GM19023 (cell line): ENCODE results near the gene RERE.

Experiments used
- ATAC-seq: cut with Tn5 transposase; IDR thresholded peaks from one replicate; pipeline ENCODE4 v1.9.1; 2021; ENCODE audit warnings: mild to moderate bottlenecking, moderate library complexity; ENCODE audit not compliant: unreplicated experiment

The RERE gene

GRCh38 chr1:8438489-8438888 lies 379.0 kb downstream of the RERE start:
- ATAC-seq = no peak

- no peak for ATAC-seq
These were observed 380.1 kb downstream of the RERE start for GRCh38 chr1:8437347-8437746.

DNA sequence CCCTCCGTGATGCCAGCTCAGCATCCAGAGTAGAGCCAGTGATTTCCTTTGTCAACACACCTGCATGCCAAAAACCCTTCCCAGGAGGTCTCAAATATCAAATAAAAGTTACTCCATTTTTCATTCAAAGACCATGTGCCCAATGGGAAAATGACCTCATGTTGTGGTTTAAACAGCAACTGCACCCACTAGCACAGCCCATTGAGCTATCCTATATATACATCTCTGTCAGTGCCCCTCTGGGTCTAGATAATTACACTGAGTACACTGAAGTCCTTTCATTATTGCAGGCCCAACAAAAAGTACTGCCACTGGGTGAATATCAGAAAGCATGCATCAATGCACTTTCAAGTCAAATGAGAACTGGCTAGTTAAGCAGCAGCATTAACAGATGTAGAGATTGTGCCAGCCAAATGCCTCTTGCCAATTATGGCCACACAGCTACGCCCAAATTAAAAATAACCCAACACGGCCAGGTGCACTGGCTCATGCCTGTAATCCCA lies 381.8 kb downstream of the RERE start:
- no peak for ATAC-seq

DNA sequence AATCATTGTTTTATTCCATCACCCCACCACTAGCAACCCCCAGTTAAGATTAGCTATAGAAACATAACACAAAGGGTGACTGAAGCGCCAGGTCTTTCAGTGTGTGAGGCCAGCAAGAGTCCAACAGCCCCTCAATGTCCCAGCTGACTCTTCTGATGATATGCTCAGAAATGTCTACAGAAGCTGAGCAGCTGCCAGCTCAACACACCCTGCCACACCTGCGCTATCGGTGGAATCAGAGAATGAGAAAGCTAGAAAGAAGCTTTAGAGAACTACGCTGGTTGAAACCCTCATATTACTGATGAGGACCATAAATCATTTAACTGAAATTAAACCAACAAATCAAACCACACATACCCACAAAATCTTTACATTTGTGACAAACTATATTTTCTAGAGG lies 383.3 kb downstream of the RERE start:
- no peak for ATAC-seq

GRCh38 chr1:8431784-8432183 lies 385.7 kb downstream of the RERE start:
- no peak for ATAC-seq

DNA sequence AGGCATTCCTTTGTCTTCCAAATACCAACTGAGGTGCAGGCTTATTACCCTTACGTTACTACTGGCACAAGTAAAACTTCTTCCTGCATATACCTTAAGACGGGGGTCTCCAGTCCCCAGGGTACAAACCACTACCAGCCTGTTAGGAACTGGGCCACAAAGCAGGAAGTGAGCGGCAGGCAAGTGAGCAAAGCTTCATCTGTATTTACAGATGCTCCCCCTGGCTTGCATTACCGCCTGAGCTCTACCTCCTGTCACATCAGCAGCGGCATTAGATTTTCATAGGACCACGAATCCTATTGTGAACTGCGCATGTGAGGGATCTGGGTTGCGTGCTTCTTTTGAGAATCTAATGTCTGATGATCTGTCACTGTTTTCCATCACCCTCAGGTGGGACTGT lies 386.4 kb downstream of the RERE start:
- no peak for ATAC-seq

DNA sequence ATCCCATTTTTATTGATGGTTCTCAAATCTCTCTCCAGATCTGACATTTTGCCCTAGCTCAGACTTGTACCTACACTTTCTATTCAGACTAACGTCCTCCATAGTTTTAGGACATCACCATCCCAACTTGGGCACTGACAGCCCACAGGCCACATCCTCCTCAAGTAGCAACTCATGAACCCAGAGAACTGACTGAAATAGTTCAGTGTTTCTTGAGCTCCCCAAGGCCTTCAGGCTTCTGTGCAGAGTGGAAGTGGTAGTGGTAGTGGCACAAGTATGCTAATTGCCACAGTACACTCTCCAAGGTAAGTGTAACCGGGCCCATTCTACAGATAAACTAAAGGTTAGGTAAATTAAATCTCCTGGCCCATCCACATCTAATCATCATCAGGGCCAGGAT lies 387.0 kb downstream of the RERE start:
- ATAC-seq = no peak

- ATAC-seq = no peak
These were observed 387.8 kb downstream of the RERE start for GRCh38 chr1:8429549-8430110.

- no peak for ATAC-seq
These were observed 389.0 kb downstream of the RERE start for GRCh38 chr1:8428441-8428840.

DNA sequence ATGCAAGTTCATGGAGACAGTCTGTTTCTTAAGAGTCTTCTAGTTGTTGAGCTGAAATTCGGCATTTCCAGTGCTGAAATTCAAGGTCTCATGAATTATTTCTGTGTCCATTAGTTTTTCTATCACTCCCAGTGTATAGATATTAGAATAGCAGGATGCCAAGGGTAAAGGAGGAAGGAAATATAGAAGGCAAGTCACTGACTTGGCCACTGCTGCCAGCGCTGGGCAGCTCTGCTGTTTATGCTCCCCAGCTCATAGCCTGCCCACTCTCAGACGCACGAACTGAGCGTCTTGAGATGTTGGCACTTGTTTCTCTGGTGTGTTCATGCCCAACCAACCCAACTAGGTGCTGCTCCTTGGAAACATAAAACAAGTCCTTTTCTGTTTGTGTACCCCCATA lies 389.5 kb downstream of the RERE start:
- ATAC-seq = no peak

DNA sequence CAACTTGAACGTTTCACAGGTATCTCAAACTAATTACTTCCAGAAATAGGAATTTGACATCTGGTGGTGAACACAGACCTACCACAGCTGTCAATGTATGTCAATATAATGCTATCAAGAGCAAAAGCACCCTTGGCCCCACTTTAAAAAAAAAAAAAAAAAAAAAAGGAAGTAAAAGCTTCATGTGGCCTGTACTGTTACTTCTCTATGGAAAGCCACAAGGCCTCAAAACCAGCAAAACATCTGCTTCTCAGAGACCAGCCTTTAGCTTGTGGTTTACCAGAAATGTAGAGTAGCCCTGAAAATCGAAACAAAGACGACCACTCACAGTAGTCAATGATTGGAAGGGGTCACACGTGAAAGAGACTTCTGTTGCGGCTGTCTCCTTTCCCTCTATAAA lies 389.9 kb downstream of the RERE start:
- ATAC-seq = peak; percentile 49

DNA sequence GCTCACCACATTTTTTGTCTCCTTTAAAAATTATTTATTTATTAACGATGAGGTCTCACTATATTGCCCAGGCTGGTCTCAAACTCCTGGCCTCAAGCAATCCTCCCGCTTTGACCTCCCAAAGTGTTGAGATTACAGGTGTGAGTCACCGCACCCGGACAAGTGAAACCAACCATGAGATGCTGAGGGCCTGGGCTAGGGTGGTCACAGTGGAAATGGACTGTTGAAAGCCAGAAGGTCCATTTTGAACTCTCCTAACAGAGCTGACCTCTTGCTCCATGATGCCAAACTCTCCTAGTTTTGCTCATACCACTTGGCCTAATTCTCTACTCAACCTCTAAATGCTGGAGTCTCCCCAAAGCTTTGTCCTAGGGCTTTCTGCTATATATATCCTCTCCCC lies 390.4 kb downstream of the RERE start:
- ATAC-seq = no peak

DNA sequence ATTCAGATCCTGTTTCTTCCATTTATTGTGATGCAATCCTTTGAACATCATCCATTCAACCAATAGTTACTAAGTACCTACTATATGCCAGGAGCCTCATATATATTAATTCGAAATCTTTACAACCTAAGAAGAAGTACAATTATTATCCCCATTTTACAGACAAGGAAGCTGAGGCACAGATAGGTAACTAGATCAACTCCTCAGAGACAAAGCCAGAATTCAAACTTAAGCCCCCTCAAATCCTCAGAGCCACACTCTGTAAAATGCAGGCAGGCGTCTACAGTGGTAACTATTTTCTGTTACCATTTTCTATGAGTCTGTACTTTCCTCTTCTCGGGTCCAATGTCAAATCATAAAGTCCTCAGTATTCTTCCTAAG lies 391.7 kb downstream of the RERE start:
- ATAC-seq = no peak

DNA sequence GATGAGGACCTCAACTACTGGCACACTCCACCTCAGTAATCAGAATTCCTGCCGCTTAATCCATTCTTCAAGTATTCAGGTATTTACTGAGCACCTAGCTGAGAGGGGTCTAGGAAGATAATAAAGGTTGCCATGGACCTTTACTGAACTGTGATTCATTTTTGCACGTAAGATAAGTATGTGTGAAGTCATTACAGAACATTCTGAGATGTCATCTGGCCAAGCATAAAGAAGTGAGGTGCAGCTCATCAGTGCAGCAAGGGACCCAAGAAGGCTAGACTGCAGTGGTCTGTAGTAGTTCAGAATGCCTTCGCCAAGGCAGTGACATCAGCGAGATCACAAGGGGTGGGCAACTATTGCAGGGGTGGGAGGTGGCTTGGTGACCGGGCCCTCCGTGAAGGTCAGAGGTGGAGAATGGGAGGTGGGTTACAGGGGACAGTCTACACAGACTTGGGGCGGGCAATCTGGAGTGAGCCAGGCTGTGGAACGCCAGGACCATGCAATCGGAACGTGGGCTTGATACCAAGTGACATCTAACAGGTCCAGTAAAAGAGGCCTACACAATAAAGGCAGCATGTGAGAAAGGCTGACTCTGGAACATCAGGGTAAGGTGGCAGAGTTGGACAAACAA lies 392.2 kb downstream of the RERE start:
- no peak for ATAC-seq

DNA sequence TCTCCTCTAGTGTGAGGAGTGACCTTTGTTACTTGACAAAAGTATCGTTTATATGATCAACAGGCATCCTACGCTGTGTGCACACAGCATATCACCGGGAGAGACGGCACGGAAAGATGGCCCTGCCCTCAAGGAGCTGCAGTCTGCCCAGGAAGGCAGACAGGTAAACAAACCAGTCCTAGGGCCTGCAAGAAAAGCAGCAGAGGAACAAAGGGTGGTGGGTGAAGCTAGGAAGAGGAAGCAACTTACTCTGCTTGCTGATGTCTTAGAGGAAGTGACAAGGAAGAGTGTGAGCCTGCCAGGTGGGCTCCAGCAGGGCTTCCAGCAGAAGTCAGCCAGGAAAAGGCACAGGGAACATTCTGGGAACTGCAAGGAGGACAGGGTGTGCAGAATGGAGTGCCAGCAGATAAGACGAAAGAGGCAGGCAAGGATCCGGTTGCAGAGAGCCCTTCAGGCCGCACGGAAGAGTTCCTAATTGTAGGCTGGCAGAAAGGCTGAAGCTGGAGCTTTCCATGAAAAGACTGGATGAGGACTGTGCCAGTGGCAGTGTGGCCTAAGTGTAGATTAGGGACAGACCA lies 392.8 kb downstream of the RERE start:
- no peak for ATAC-seq

DNA sequence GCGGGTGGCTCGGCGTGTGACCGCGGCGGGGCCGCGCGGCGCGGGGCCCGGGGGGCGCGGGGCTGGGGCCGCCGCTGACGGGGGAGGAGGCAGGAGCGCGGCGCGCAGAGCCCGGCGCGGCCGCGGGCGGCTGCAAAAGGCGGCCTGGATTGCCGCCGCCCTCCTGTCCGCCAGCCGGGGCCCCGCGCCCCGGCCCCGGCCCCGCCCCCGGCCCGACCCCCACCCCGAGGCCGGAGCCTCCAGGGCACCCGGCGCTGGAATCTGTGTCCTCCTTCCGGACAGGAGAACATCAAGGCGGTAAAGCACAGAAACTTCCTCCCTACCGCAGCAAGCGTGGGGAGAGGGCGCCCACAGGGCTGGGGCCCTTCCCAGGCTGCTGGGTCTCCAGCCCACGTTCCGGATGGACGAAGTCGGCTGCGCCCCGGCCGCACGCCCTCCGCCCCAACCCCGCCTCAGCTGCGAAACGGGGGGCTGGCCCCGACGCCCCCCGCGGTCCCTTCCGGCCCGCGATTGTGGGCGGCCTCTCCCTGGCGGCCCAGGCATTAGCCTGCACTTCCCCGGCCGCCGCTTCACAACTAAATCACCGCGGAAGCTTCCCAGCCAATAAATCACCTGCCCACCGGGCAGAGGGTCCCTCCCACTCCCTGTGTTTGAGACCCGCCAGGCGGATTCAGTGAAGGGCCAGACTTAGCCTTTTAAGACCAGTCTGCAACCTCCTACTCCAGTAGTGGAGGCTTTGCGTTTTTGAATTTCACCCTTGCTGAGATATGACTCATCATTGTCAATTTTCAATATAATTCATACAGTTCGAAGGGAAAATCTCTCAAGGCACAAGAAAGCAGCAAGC lies 393.5 kb downstream of the RERE start:
- ATAC-seq = no peak

- ATAC-seq = no peak
These were observed 394.2 kb downstream of the RERE start for GRCh38 chr1:8423269-8423691.

GRCh38 chr1:8422510-8423268 lies 394.8 kb downstream of the RERE start:
- ATAC-seq = no peak

DNA sequence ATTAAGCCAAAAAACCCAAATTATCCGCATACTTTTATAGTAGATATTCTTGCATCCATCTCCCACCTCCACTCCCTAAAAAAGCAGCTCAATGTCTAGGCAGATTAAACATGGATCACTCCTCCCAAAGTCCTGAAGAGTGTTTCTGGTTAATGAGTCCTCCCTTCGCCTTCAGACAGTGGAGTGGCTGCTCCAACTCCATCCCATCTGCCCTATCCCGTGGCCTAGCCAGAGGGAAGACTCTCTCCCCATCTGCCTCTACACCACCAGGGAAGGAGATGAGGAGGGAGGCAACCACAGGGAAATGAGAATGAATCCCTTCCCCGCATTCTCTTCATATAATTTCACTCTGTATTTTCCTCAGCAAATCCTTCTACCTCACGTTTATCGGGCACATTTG lies 395.7 kb downstream of the RERE start:
- no peak for ATAC-seq

- no peak for ATAC-seq
These were observed 397.1 kb downstream of the RERE start for GRCh38 chr1:8420318-8420717.

- no peak for ATAC-seq
These were observed 397.6 kb downstream of the RERE start for GRCh38 chr1:8419861-8420260.
